OCI-LY1 (cell line): ENCODE results near the gene TMEFF2.

Experiments
- CTCF ChIP-seq: fragments of 200-600 bp; sonication (generic), shearing (Covaris generic); IDR thresholded peaks from 2 replicates; pipeline ENCODE4 v1.5.1; 2017; ENCODE audit warnings: mild to moderate bottlenecking, antibody characterized with exemption, low read length, moderate library complexity, mixed read lengths
- EZH2 ChIP-seq: fragments of 200-600 bp; sonication (generic), shearing (Covaris generic); IDR thresholded peaks from 2 replicates; pipeline ENCODE4 v1.8.0; 2017; ENCODE audit warnings: borderline replicate concordance, mixed run types, mild to moderate bottlenecking, antibody characterized with exemption, low read length, moderate library complexity, mixed read lengths

- TF ChIP-seq CTCF = no peak
- no peak for TF ChIP-seq EZH2
Observed at GRCh38 chr2:192146069-192147015, 48.4 kb downstream of the TMEFF2 start.
